GM12892 (cell line): ENCODE data around the gene FYB2.
A peak's percentile ranks its signal among the peaks of the same experiment; 100 is the strongest.

Source experiments
- DNase-seq: peaks from one replicate; pipeline ENCODE4 v3.0.0; 2011; ENCODE audit not compliant: insufficient read length
- FAIRE-seq: peaks from 2 replicates; lab custom pipeline; 2011; peaks lifted over from hg19 to GRCh38; lab: Jason Lieb, UNC
- POLR2A ChIP-seq: IDR thresholded peaks from 2 replicates; pipeline ENCODE4 v1.6.1; 2011; ENCODE audit warnings: low read depth, low read length, control low read depth
- POLR2AphosphoS5 ChIP-seq: IDR thresholded peaks from 2 replicates; pipeline ENCODE4 v1.6.1; 2011; ENCODE audit warnings: low read depth, low read length, control low read depth
- TAF1 ChIP-seq: IDR thresholded peaks from 2 replicates; pipeline ENCODE4 v1.6.1; 2011; ENCODE audit warnings: low read depth, mild to moderate bottlenecking, control low read depth, low read length, borderline replicate concordance

The FYB2 gene

DNA sequence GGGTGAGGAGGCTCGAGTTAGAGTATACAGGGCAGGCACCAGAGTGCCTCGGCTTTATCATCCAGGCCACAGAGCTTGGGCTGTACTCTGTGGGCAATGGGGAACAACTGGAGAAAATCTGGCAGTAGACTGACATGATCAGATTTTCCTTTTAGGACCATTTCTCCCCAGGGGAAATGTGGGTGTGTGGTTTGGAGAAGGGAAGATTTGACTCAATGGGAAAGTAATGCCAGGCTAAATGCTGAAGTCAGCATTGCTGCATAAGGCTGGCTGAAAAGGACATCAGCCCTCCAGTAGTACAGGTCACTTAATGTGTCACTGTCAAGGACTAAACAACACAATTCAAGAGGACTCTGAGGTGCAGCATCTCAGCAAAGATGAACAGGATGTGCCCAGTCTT lies 5.0 kb downstream of the FYB2 start:
- FAIRE-seq: no peak
- no peak for TF ChIP-seq TAF1
- TF ChIP-seq POLR2A: no peak
- TF ChIP-seq POLR2AphosphoS5: no peak
- no peak for DNase-seq

DNA sequence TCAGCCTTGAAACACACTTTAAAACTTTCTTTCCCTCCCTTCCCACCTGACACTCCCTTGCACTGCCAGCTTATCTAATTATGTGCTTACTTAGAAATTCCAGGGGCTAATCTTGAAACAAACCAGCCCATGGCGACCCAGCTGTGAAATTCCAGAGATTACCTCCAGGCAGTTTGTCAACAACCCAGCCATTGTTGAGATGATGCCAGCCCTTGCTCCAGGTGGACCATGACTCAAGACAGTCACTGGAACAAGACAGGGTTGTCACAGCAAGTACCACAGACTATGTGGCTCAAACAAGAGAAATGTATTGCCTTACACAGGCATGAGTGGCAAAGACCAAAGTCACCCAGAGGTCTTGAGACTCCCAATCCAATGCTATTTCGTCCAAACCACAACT lies 7.9 kb downstream of the FYB2 start:
- DNase-seq: no peak
- FAIRE-seq: no peak
- TF ChIP-seq POLR2A (no peak), TAF1 (no peak), POLR2AphosphoS5 (no peak)

DNA sequence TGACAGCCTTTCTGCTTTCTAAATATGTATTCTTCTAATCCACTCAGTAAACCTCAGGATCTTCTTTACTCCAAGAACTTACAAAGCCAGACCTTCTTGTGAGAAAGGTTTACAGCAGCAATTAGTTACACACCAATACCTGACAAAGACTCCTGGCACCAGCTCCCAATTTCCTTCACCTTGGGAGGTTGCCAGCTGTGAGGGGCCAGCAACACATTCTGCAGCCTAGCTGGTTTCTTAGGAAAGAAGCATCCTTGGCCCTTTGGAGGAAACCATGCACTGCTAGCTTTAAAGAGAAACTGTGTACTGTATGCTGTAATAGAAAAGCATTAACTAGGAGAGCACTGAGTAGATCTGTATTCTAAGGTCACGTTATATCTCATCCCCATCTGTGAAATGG lies 10.8 kb downstream of the FYB2 start:
- DNase-seq (no peak), FAIRE-seq (no peak)
- no peak for TF ChIP-seq TAF1
- TF ChIP-seq POLR2A: no peak
- TF ChIP-seq POLR2AphosphoS5: no peak

DNA sequence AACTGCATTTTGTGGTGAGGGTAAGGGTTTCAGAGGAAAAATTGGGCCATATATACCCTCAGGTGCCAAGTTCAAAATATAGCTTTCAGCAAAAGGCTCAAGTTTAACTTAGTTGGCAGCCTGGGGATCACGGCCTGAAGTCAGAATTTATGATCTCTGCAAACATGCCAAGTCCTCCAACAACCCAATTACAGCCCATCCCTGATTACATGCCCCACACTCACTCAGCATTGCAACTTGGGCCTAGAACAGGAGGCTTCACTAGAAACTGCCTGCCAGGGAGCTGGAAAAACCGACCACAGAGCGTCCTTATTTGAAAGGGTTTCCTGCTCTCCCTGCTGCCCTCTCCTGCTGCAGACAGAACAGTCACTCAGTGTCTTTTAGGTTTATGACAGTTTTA lies 12.4 kb downstream of the FYB2 start:
- FAIRE-seq (no peak), DNase-seq (no peak)
- no peak for TF ChIP-seq POLR2A
- TF ChIP-seq TAF1: no peak
- no peak for TF ChIP-seq POLR2AphosphoS5

DNA sequence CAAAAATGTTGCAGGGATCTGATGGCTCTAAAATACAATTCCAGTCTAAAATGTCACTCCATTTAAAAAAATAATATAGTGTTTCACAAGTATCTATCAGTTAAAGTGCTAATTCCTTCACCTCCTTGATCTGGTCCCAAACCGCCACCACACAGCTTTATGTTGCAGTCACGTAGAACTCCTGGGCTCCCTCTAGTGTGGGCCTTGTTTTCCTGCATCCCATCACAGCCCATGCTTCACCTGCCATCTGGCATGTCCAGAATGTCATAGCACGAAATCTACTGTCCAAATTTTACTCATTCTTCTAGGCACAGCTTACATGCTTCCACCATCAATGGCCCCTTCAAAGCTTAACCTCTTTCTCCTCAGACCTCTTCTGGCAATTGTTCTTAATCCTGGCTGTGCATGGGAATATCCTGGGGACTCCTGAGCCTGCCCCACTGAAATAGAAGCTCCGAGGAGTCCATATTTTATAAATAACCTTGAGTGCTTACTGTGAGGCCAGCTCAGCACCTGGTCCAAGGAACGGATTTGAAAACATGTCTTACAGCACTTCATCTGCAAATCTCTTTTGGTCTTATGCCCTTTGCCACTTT lies 15.5 kb downstream of the FYB2 start:
- DNase-seq: no peak
- FAIRE-seq: peak; percentile 53

DNA sequence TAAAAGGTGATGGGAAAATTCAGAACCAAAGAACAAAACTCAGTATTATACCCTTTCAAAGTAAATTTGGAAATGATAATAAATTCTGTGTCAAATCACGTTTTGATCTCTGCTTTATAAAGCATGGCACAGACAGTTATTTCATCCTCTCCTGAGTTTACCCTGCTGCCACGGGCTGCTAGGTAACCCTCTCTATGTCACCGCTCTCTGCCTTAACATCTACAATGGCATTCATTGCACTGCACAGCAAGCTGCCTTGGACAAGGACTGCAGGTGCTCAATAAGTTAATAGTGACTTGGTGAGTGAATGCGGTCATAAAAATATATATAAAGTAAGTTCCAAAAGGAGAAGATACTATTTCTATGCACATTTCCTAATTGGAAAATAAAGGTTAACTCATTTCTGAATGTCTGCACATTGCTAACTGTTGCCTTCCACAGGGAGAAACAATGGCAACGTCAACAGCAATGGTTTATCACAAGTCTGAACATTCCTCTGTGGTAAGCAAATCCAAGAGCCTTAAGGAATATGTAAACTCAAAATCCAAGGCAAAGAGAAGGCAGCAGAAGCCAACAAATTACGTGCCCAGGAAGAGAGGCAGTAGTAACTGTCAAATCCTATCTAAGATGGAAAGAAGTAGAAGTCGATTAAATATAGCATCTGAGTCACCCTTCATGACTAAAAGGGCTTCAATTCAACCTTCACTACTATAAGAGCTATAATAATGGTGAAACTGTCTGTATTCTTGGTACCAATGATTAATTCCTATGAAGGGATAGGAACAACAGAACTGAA lies 19.4 kb downstream of the FYB2 start:
- no peak for DNase-seq
- TF ChIP-seq TAF1 (no peak), POLR2A (no peak), POLR2AphosphoS5 (no peak)
- no peak for FAIRE-seq

More for the DNA sequence above, 15.5 kb downstream of the FYB2 start:
- TF ChIP-seq TAF1: no peak
- no peak for TF ChIP-seq POLR2A
- TF ChIP-seq POLR2AphosphoS5: no peak

DNA sequence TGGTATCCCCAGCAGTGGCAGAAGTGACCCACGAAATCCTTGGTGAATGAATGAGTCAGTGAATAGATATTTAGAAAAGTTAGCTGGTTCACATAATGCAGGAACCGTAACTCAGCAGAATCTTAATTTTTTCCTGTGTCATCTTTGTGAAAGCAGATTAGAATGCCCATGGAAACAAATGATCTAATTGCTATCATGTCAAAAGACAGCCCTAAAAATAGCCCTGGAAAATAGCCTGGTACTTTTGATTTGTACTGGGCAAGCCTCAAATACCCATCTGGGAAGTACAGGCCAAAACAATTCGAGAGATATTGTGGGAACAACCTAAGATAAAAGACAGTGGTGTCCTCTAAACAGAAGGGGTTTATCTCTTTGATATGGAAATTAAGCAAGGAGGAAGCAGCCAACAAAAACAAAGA lies 21.1 kb downstream of the FYB2 start:
- DNase-seq (no peak), FAIRE-seq (no peak)
- no peak for TF ChIP-seq POLR2AphosphoS5

DNA sequence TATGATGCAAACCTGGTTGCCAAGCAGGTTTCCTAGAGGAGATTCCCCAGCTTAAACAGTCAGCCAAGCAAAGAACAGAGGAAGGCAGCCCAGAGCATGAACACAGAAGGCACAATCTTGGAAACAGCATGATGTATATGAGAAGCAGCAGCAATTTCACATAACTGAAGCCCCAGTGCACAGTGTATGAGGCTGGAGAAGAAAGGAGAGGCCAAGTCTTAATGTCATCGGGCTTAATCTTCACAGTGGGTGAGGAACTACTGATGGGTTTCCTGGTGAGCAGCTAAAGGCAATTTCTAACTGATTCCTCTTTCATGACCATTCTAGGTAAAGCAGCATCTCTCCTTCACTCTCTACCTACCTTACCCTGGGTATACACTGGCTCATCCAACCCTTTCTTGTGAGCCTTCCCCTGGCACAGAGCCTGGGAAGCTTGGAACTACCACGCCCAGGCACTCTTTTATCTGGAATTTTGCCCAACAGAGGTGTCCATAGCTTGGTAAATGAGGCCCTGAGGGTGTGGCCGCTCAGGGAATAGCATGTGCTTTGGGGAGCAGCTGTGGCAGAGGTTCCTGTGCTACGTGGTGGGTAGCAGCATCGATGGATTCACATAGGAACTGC lies 22.0 kb downstream of the FYB2 start:
- no peak for FAIRE-seq

DNA sequence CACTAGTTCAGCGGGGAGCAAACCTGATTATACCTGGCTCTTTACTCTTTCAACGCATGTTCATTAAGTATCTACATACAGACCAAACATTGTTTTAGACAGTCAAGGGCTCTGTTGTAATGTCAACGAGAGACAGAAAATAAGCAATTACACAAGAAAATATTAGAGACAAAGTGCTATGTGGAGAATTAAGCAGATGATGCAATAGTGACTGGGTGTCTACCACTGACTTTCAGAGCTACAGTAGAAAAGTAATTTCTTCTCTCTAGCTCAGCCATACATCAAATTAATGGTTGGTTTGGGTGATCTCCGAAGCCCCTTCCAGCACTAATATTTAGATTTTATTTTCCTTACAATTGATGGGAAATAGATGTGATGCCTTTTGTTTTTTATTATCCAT lies 23.3 kb downstream of the FYB2 start:
- no peak for TF ChIP-seq POLR2A
- TF ChIP-seq POLR2AphosphoS5: no peak
- no peak for TF ChIP-seq TAF1
- FAIRE-seq (no peak), DNase-seq (no peak)

More for the DNA sequence above, 22.0 kb downstream of the FYB2 start:
- TF ChIP-seq POLR2AphosphoS5 (no peak), POLR2A (no peak), TAF1 (no peak)
- DNase-seq: no peak

DNA sequence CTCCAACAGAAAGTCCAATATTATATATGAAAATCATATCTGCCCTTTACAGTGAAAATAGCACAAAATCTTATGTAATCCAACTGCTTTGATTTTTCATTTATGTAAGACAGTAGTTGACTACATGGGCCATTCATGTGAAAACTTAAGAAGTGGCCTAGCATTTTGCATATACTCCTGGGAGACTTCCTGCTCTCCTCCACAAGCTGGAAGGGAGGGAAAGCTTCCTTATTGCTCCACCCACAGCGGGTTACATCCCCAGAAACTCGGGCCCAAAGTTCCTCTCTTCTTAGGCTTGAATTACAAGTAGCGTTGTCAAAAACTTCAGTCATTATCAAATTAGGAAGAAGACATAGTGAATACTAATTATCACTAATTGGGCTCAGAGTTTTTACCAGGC lies 29.2 kb downstream of the FYB2 start:
- TF ChIP-seq TAF1 (no peak), POLR2A (no peak), POLR2AphosphoS5 (no peak)
- FAIRE-seq: no peak
- no peak for DNase-seq

DNA sequence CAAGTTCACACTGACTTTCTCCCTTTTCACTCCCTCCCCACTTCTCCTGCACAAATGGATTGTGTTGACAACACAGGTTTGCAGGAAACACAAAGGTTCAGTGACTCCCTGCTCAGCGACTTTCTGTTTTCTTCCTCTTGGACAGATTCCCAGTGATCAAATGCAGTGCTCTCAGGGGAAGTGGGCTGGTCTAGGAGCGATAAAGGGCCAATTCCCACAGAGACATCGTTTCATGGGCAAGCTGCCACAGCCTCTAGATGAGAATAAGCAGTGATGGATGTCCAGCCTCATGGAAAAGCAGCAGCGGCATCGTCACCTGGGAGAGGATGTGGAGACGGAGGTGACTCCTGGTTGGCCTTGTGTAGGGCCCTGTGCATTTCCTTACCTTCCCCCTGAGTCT lies 30.6 kb downstream of the FYB2 start:
- TF ChIP-seq POLR2AphosphoS5: no peak
- TF ChIP-seq POLR2A: no peak
- no peak for TF ChIP-seq TAF1
- DNase-seq (no peak), FAIRE-seq (no peak)
